ENCODE data around the gene PSMB3.

PSMB3 gene

DNA sequence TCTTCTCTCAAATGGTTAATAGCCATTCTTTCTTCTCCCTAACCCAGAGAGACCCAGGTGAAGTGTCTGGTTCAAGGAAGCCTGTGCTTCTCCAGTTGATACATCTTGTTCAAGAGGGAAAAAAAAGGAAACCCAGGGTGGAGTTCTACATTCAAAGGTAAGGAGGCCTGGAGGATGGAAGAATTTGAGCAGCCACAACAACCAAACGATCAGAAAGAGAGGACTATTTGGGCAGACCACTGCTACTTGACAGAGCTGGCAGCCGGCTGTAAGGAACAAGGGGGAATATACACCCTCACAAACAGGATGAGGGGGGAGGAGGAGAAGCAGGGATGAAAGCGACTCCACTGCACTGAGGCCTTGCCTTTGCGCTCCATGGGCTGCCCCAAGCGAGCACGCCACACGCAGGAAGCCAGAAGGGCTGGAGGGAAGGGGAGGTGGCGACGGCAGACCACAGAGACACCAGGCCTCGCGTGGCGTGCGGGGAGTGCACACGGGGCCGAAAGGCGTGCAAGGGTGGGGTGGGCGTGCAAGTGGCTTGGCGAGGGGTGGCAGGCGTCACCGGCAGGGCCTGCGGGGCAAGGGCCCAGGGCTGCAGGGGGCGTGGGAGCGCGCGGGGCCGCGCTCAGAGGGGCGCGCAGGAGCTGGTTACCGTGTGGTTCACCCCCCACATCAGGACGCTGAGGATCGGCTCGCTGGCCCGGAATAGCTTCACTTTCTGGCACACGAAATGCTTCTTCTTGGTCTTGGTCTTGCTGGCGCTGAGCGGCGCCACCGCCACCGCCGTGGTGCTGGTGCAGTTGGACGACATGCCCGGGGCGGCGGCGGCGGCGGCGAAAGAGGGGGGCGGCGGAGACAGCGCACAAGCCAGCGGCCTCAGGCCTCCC, 46.3 kb downstream of the PSMB3 start:
- H3K4me3 Mint-ChIP-seq, result peak overlapping the region; percentile 97 to 100 (median 98)
- peaks cover 31% of the 10 kb centered on the region for H3K4me1 Mint-ChIP-seq
- H3K9me3 Mint-ChIP-seq, result no peaks in the 10 kb centered on the region
- TF ChIP-seq, protein P1, sequence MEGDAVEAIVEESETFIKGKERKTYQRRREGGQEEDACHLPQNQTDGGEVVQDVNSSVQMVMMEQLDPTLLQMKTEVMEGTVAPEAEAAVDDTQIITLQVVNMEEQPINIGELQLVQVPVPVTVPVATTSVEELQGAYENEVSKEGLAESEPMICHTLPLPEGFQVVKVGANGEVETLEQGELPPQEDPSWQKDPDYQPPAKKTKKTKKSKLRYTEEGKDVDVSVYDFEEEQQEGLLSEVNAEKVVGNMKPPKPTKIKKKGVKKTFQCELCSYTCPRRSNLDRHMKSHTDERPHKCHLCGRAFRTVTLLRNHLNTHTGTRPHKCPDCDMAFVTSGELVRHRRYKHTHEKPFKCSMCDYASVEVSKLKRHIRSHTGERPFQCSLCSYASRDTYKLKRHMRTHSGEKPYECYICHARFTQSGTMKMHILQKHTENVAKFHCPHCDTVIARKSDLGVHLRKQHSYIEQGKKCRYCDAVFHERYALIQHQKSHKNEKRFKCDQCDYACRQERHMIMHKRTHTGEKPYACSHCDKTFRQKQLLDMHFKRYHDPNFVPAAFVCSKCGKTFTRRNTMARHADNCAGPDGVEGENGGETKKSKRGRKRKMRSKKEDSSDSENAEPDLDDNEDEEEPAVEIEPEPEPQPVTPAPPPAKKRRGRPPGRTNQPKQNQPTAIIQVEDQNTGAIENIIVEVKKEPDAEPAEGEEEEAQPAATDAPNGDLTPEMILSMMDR (IDR thresholded peaks at IDR 0.05; ENCODE audit: unreplicated experiment in 3 of 3), result no peak
- peaks cover 61% of the 10 kb centered on the region for H3K36me3 Mint-ChIP-seq (ENCODE audit: low read depth)
- no peaks in the 10 kb centered on the region for H3K27me3 Mint-ChIP-seq (ENCODE audit: low read depth)
- H3K27ac Mint-ChIP-seq, result peak overlapping the region; percentile 96 to 99 (median 99)

DNA sequence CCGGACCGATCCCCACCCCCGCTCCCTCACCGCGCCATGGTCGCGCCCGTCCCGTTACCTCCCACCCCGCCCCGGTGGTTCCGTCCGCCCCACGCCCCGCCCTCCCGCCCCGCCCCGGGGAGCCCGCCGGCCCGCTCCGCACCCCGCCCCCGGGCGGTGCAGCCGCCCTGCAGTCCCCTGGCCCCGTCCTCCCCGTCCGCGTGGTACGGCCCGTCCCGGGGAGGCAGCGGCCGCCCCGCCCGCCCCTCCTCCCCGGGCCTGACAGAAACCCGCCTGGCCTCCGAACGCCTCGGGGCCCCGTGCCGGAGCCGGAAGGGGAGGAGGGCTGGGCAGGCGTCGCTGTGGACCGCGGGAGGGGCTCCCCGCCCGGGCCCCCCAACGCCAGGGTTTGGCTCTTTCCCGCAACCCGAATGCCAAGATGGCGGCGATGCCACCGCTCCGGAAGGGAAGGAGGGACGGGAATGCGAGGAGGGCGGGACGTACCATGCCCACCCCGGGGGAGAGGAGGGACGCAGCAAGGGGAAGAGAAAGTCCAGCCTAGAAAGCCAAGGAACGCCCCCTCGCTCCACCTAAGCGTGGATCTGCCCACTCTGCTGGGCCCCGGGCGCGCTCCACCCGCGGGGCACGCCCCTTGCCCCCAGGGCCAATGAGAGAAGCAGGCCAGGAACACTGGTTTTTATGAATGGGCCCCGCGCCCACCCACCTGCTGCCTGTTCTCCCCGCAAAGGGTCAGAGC, 47.1 kb downstream of the PSMB3 start, which contains the start of gene PIP4K2B:
Gene PIP4K2B (minus strand): TSS at position 56 of the 736 bp plus-strand sequence. CDS start 132 bp downstream, outside the sequence.
- Mint-ChIP-seq H3K4me3 (peak within 1 kb of the TSS; percentile 97 to 100 (median 98)), H3K4me1 (peaks cover 31% of the 10 kb centered on the region), H3K36me3 (ENCODE audit: low read depth) (peaks cover 59% of the 10 kb centered on the region), H3K27ac (peak within 1 kb of the TSS; percentile 96 to 99 (median 99)), H3K27me3 (ENCODE audit: low read depth) (no peaks in the 10 kb centered on the region), H3K9me3 (no peaks in the 10 kb centered on the region)
- TF ChIP-seq, protein P1 (IDR thresholded peaks at IDR 0.05; ENCODE audit: unreplicated experiment in 3 of 3), result no peak

DNA sequence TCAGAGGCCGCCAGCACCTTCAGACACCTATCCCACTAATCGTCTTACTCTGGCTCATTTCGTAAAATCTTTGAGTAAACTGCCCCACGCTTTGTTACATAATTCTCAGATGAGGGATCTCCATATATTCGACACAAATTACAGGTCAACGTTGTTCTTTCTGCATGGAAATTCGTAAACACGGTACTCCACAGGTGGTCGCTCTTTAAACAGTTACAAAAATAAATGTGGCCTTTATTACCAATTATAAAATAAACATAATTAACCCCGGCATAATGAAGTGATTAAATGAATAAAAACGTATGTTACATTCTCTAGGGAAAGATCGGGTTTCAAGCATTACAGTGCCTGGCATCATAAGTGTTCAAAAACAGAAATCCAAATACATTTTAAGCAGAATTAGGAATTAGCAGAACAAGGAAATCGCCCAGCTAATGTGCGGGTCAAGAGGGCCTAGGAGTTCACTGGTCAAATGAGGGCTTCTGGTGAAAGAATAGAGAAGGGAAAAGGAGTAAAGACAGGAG, 47.8 kb downstream of the PSMB3 start:
- Mint-ChIP-seq H3K9me3 (no peaks in the 10 kb centered on the region), H3K27me3 (ENCODE audit: low read depth) (no peaks in the 10 kb centered on the region)
- TF ChIP-seq, protein P1 (IDR thresholded peaks at IDR 0.05; ENCODE audit: unreplicated experiment in 3 of 3), result no peak

DNA sequence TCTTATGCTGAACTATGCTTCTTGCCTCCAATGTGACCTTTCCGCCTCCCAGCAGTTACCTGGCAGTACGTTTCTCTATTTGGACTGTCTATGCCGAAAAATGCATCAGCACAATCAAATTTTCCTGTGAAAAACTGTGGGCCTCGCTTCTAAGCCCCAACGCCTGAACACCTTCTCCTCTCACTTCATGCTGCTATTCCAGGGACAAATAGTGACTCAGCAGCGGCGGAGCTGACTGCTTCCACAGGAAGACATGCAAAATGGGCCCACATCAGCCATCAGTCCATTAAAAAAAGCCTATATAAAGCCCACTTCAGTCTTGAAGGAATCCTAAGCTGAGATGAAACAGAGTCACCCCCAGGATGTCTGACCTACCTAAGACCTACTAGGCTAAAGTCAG, 57.3 kb downstream of the PSMB3 start:
- no peaks in the 10 kb centered on the region for H3K4me1 Mint-ChIP-seq
- H3K27ac Mint-ChIP-seq, result no peak overlapping the region
- H3K36me3 Mint-ChIP-seq (ENCODE audit: low read depth), result peaks cover 60% of the 10 kb centered on the region
- TF ChIP-seq, protein P1 (IDR thresholded peaks at IDR 0.05; ENCODE audit: unreplicated experiment in 3 of 3), result no peak
- no peak overlapping the region for H3K4me3 Mint-ChIP-seq
- no peaks in the 10 kb centered on the region for H3K9me3 Mint-ChIP-seq
- H3K27me3 Mint-ChIP-seq (ENCODE audit: low read depth), result no peaks in the 10 kb centered on the region

More for the DNA sequence above, 47.8 kb downstream of the PSMB3 start:
- Mint-ChIP-seq H3K4me1 (peaks cover 31% of the 10 kb centered on the region), H3K27ac (peak overlapping the region; percentile 66 to 93 (median 92)), H3K36me3 (ENCODE audit: low read depth) (peaks cover 60% of the 10 kb centered on the region), H3K4me3 (peak overlapping the region; percentile 83 to 85 (median 84))
